ENCODE measurements around the gene HEMK1.

Gene HEMK1

GRCh38 chr3:50599115-50599715, 29.9 kb downstream of the HEMK1 start:
- H3K27ac ChIP-seq: no peak overlapping the region
- no peak for DNase-seq (ENCODE audit: low read depth, low spot score)

- no peak overlapping the region for H3K27ac ChIP-seq
- DNase-seq (ENCODE audit: low read depth, low spot score): no peak
Measured at GRCh38 chr3:50599716-50600118, 30.4 kb downstream of the HEMK1 start.

- no peak overlapping the region for H3K27ac ChIP-seq
Measured at GRCh38 chr3:50600141-50600753, 30.9 kb downstream of the HEMK1 start.

GRCh38 chr3:50600841-50601591, 31.7 kb downstream of the HEMK1 start:
- DNase-seq (ENCODE audit: low read depth, low spot score): no peak
- peak overlapping the region; percentile 91 for H3K27ac ChIP-seq

More at GRCh38 chr3:50600141-50600753, 30.9 kb downstream of the HEMK1 start:
- no peak for DNase-seq (ENCODE audit: low read depth, low spot score)

- peak overlapping the region; percentile 91 for H3K27ac ChIP-seq
- DNase-seq (ENCODE audit: low read depth, low spot score): no peak
Measured at GRCh38 chr3:50602595-50603191, 33.4 kb downstream of the HEMK1 start.

- no peak for DNase-seq (ENCODE audit: low read depth, low spot score)
Measured at GRCh38 chr3:50603261-50604109, 34.2 kb downstream of the HEMK1 start.

GRCh38 chr3:50604110-50604621, 34.8 kb downstream of the HEMK1 start:
- peak overlapping the region; percentile 79 for H3K27ac ChIP-seq
- no peak for DNase-seq (ENCODE audit: low read depth, low spot score)

More at GRCh38 chr3:50603261-50604109, 34.2 kb downstream of the HEMK1 start:
- H3K27ac ChIP-seq: peak overlapping the region; percentile 91

- peak overlapping the region; percentile 79 for H3K27ac ChIP-seq
- no peak for DNase-seq (ENCODE audit: low read depth, low spot score)
Measured at GRCh38 chr3:50604628-50605588, 35.6 kb downstream of the HEMK1 start.

- H3K27ac ChIP-seq: peak overlapping the region; percentile 79
- DNase-seq (ENCODE audit: low read depth, low spot score): no peak
Measured at GRCh38 chr3:50605901-50606326, 36.6 kb downstream of the HEMK1 start.

GRCh38 chr3:50606596-50606995, 37.3 kb downstream of the HEMK1 start:
- DNase-seq (ENCODE audit: low read depth, low spot score): no peak
- peak overlapping the region; percentile 79 for H3K27ac ChIP-seq

- H3K27ac ChIP-seq: no peak overlapping the region
- DNase-seq (ENCODE audit: low read depth, low spot score): no peak
Measured at GRCh38 chr3:50607271-50608091, 38.2 kb downstream of the HEMK1 start.

- H3K27ac ChIP-seq: no peak overlapping the region
- DNase-seq (ENCODE audit: low read depth, low spot score): no peak
Measured at GRCh38 chr3:50608278-50608677, 39.0 kb downstream of the HEMK1 start.

GRCh38 chr3:50609071-50609762, 39.9 kb downstream of the HEMK1 start:
- no peak for DNase-seq (ENCODE audit: low read depth, low spot score)
- no peak overlapping the region for H3K27ac ChIP-seq

- no peak overlapping the region for H3K27ac ChIP-seq
- no peak for DNase-seq (ENCODE audit: low read depth, low spot score)
Measured at GRCh38 chr3:50609763-50610085, 40.4 kb downstream of the HEMK1 start.

- no peak overlapping the region for H3K27ac ChIP-seq
- no peak for DNase-seq (ENCODE audit: low read depth, low spot score)
Measured at GRCh38 chr3:50610181-50610971, 41.1 kb downstream of the HEMK1 start.

- peak overlapping the region; percentile 34 for H3K27ac ChIP-seq
- no peak for DNase-seq (ENCODE audit: low read depth, low spot score)
Measured at GRCh38 chr3:50610992-50611463, 41.7 kb downstream of the HEMK1 start.
